GM06990 (cell line): ENCODE measurements around the gene BCO1.

Source experiments
- DNase-seq: peaks from one replicate; pipeline ENCODE4 v3.0.0-alpha.2; 2011; ENCODE audit not compliant: insufficient read length; ENCODE audit errors: extremely low read depth
- H3K27me3 ChIP-seq: replicated peaks from 2 replicates; pipeline ENCODE4 v1.6.0; 2011; ENCODE audit warnings: low read length; ENCODE audit not compliant: control insufficient read depth, insufficient read depth
- H3K36me3 ChIP-seq: 2 replicates; pipeline ENCODE4 v1.5.1; 2011; ENCODE audit warnings: low read length; ENCODE audit not compliant: control insufficient read depth, insufficient read depth
- H3K4me3 ChIP-seq: replicated peaks from 2 replicates; pipeline ENCODE4 v1.5.1; 2011; ENCODE audit warnings: low read depth, mild to moderate bottlenecking, control low read depth, low read length
- CTCF ChIP-seq: IDR thresholded peaks from 2 replicates; pipeline ENCODE4 v1.5.1; 2011; ENCODE audit warnings: low read length, control low read depth, mild to moderate bottlenecking, inconsistent platforms; ENCODE audit not compliant: insufficient read depth, poor library complexity, severe bottlenecking

The BCO1 gene

GRCh38 chr16:81266680-81267095, 28.2 kb downstream of the BCO1 start:
- no peak overlapping the region for H3K4me3 ChIP-seq
- no peak for DNase-seq
- no peaks in the 10 kb centered on the region for H3K36me3 ChIP-seq
- no peak for TF ChIP-seq CTCF
- no peaks in the 10 kb centered on the region for H3K27me3 ChIP-seq

GRCh38 chr16:81268509-81268908, 30.0 kb downstream of the BCO1 start:
- no peak for DNase-seq
- Histone ChIP-seq H3K27me3 (no peaks in the 10 kb centered on the region), H3K4me3 (no peak overlapping the region), H3K36me3 (no peaks in the 10 kb centered on the region)
- no peak for TF ChIP-seq CTCF

- DNase-seq: no peak
- no peak for TF ChIP-seq CTCF
- Histone ChIP-seq H3K27me3 (no peaks in the 10 kb centered on the region), H3K36me3 (no peaks in the 10 kb centered on the region), H3K4me3 (no peak overlapping the region)
Measured at GRCh38 chr16:81273223-81273950, 34.9 kb downstream of the BCO1 start.

GRCh38 chr16:81275064-81275532, 36.6 kb downstream of the BCO1 start:
- no peak for TF ChIP-seq CTCF
- DNase-seq: no peak
- no peaks in the 10 kb centered on the region for H3K27me3 ChIP-seq

GRCh38 chr16:81275795-81276194, 37.3 kb downstream of the BCO1 start:
- Histone ChIP-seq H3K36me3 (no peaks in the 10 kb centered on the region), H3K4me3 (no peak overlapping the region), H3K27me3 (no peaks in the 10 kb centered on the region)
- no peak for TF ChIP-seq CTCF
- no peak for DNase-seq

More at GRCh38 chr16:81275064-81275532, 36.6 kb downstream of the BCO1 start:
- Histone ChIP-seq H3K36me3 (no peaks in the 10 kb centered on the region), H3K4me3 (no peak overlapping the region)

- Histone ChIP-seq H3K4me3 (no peak overlapping the region), H3K36me3 (no peaks in the 10 kb centered on the region), H3K27me3 (no peaks in the 10 kb centered on the region)
- no peak for TF ChIP-seq CTCF
- no peak for DNase-seq
Measured at GRCh38 chr16:81276323-81276722, 37.8 kb downstream of the BCO1 start.
